Activated naive CD8-positive, alpha-beta T cell treated with anti-CD3 and anti-CD28 coated beads, Interleukin-2, amount 10 ng/mL, durations not matched to agents 7 days and 5 days (primary cell): ENCODE measurements around the gene PICALM. TPM values are rescaled to one million over a fixed set of nuclear protein-coding genes. Genes with fewer than 3 reads are reported as not detected.

Experiments
- ATAC-seq: fragments of 150-1000 bp; cut with Tn5 transposase; one replicate; pipeline ENCODE4 v1.10.0; 2021; ENCODE audit warnings: low read depth, moderate library complexity
- POLR2A ChIA-PET: fragments of 350-600 bp; sonication (Branson Sonifier 250); formaldehyde crosslinking; loops from one replicate; lab custom pipeline; 2021; ENCODE audit warnings: antibody characterized with exemption; lab: Charles Lee
- DNase-seq: peaks from one replicate; pipeline ENCODE4 v3.0.0; 2021
- H3K27ac Mint-ChIP-seq: one replicate; pipeline ENCODE4 v1.8.0; 2022; ENCODE audit warnings: mild to moderate bottlenecking, mixed read lengths
- H3K27me3 Mint-ChIP-seq: one replicate; pipeline ENCODE4 v1.8.0; 2022; ENCODE audit warnings: mild to moderate bottlenecking, moderate library complexity, mixed read lengths
- H3K36me3 Mint-ChIP-seq: one replicate; pipeline ENCODE4 v1.8.0; 2021; ENCODE audit warnings: mild to moderate bottlenecking, mixed read lengths
- H3K4me1 Mint-ChIP-seq: one replicate; pipeline ENCODE4 v1.8.0; 2021; ENCODE audit warnings: mixed read lengths
- H3K4me3 Mint-ChIP-seq: one replicate; pipeline ENCODE4 v1.8.0; 2022; ENCODE audit warnings: mild to moderate bottlenecking, moderate library complexity, mixed read lengths
- H3K9me3 Mint-ChIP-seq: one replicate; pipeline ENCODE4 v1.8.0; 2021; ENCODE audit warnings: mixed read lengths
- total RNA-seq, 2 experiments: library from RNA; stranded (reverse); gene quantifications; one replicate each; pipeline ENCODE4 v1.2.3, GENCODE V29; 2021

PICALM gene
- total RNA-seq, 2 experiments from 2014 or later: 103 to 115 TPM

DNA sequence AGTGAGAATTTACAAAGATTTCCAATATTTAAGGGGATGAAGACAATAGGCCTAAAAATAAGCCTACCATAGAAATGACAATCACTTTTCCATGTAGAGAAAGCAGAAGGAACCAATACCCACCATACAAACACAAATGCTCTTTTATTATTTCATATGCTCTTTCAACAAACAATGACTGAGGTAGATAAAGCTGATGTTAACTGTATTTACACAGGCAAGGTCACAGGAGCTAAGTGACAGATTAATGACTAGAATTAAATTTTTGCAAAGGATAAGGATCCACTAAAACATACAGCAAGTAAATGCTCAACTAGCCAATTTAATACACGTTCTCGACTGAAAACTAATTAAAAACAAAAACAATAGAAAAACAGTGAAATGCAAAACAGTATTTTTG, 34.2 kb downstream of the PICALM start:
- H3K4me3 Mint-ChIP-seq: no peak overlapping the region
- peaks cover 4% of the 10 kb centered on the region for H3K4me1 Mint-ChIP-seq
- no peaks in the 10 kb centered on the region for H3K9me3 Mint-ChIP-seq
- POLR2A ChIA-PET: no interaction called here
- H3K27me3 Mint-ChIP-seq: no peaks in the 10 kb centered on the region
- no peak for DNase-seq
- ATAC-seq: no peak
- no peak overlapping the region for H3K27ac Mint-ChIP-seq
- H3K36me3 Mint-ChIP-seq: no peaks in the 10 kb centered on the region

DNA sequence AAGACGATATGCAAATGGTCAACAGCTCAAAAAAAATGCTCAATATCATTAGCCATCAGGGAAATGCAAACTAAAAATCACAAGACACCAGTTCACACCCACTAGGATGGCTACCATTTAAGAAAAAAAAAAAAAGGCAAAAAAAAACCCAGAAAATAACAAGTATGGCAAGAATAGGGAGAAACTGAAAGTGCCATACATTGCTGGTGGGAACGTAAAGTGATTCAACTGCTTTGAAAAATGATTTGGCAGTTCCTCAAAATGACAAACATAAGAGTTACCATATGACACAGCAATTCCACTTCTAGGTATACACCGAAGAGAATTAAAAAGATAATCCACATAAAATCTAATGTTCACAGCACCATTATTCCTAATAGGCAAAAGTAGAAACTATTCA, 47.5 kb downstream of the PICALM start:
- DNase-seq: no peak
- ATAC-seq: no peak
- Mint-ChIP-seq H3K4me3 (no peak overlapping the region), H3K4me1 (peaks cover 16% of the 10 kb centered on the region), H3K9me3 (no peaks in the 10 kb centered on the region), H3K36me3 (peaks cover 52% of the 10 kb centered on the region), H3K27me3 (no peaks in the 10 kb centered on the region), H3K27ac (no peak overlapping the region)
- POLR2A ChIA-PET: no interaction called here

DNA sequence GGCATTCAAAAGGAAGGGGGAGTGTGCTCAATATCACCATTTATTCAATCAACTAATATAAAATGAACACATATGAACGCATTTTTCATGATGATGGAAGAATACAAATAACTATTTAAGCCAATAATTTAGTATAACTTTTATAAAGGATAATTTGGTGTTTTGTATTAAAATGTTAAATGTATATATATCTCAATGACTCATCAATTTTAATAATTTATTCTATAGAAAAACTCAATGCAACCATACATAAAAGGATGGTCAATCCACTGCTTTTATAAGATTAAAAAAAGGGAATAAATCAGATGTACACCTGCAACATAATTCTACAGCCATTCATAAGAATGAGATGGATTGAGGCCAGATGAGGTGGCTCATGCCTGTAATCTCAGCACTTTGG, 50.6 kb downstream of the PICALM start:
- POLR2A ChIA-PET: no interaction called here
- H3K27ac Mint-ChIP-seq: no peak overlapping the region

DNA sequence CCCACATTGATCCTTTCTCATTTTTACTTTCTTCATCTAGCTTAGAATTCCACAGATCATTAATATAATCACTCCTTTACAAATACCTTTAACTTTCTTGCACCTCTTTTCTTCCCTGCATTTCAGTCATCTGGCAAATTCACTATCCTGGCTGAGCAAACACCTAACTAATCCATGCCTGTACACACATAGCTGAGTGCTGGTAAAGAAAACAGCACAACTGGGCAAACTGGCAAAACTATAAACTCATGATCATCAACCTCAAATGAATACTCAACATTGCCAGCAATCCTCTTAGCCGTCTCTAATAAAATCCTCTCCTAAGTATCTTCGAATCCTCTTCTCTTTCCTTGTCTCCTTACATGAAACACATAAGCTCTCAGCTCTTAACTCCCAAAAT, 52.4 kb downstream of the PICALM start:
- DNase-seq (no peak), ATAC-seq (no peak)
- peaks cover 5% of the 10 kb centered on the region for H3K4me1 Mint-ChIP-seq
- POLR2A ChIA-PET: no interaction called here
- H3K9me3 Mint-ChIP-seq: no peaks in the 10 kb centered on the region
- H3K36me3 Mint-ChIP-seq: peaks cover 31% of the 10 kb centered on the region
- no peaks in the 10 kb centered on the region for H3K27me3 Mint-ChIP-seq
- no peak overlapping the region for H3K4me3 Mint-ChIP-seq
- no peak overlapping the region for H3K27ac Mint-ChIP-seq

More for the DNA sequence above, 50.6 kb downstream of the PICALM start:
- no peaks in the 10 kb centered on the region for H3K9me3 Mint-ChIP-seq
- ATAC-seq: no peak
- no peak overlapping the region for H3K4me3 Mint-ChIP-seq
- H3K36me3 Mint-ChIP-seq: peaks cover 43% of the 10 kb centered on the region
- DNase-seq: no peak
- H3K27me3 Mint-ChIP-seq: no peaks in the 10 kb centered on the region
- H3K4me1 Mint-ChIP-seq: peaks cover 13% of the 10 kb centered on the region

DNA sequence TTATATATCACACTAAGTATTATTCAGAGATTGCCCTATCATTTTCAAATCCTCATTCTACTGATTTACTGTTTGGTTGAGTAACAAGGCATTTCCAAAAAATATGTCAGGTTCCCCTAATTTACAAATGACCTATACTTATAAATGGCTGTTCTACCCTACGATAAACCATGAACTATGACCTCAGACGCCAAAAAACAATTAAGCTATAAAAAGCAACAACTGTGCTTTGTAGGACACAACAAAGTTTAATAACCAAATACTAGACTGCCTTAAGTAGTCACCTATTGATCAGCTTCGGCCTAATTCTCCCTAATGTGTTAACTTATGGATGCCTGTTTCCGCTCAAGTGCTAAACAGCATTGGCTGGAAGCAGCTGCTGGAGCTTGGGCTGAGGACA, 53.2 kb downstream of the PICALM start:
- Mint-ChIP-seq H3K9me3 (no peaks in the 10 kb centered on the region), H3K36me3 (peaks cover 26% of the 10 kb centered on the region), H3K4me1 (peaks cover 5% of the 10 kb centered on the region), H3K4me3 (no peak overlapping the region), H3K27me3 (no peaks in the 10 kb centered on the region), H3K27ac (no peak overlapping the region)
- ATAC-seq (no peak), DNase-seq (no peak)
- POLR2A ChIA-PET: no interaction called here

DNA sequence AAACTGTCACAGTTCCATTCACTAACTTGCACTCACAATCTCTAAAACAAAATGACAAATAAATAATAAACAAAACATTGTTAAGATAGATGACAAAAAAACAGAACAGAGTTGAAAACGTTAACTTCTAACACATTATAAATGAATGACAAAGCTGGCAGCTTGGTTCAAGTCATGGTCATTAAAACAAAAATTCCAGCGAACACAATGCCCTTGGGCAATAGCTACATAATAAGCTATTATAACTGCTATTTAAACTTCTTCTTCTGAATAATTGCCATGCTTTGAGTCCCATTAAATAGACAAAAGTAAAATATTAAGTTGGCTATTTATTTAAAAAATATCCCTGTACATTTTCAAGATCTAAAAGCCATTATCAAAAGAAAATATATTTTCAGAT, 54.7 kb downstream of the PICALM start:
- H3K4me3 Mint-ChIP-seq: no peak overlapping the region
- POLR2A ChIA-PET: no interaction called here
- H3K9me3 Mint-ChIP-seq: no peaks in the 10 kb centered on the region
- peaks cover 5% of the 10 kb centered on the region for H3K4me1 Mint-ChIP-seq
- DNase-seq (no peak), ATAC-seq (no peak)
- no peaks in the 10 kb centered on the region for H3K27me3 Mint-ChIP-seq
- no peak overlapping the region for H3K27ac Mint-ChIP-seq
- peaks cover 27% of the 10 kb centered on the region for H3K36me3 Mint-ChIP-seq

DNA sequence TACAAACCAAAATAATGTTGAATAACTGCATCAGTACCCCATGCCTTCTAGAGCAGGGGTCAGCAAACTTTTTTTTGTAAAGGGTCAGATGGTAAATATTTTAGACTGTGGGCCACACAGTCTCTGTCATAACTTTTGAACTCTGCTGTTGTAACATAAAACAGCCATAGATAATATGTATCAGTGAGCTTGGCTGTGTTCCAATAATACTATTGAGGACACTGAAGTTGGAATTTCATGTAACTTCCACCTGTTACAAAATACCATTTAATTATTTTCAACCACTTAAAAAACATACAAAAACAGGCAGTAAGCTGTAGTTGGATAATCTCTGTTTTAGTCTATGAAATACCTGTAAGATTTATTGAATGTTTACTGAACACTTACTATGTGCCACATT, 55.2 kb downstream of the PICALM start:
- Mint-ChIP-seq H3K36me3 (peaks cover 26% of the 10 kb centered on the region), H3K27me3 (no peaks in the 10 kb centered on the region), H3K4me1 (peaks cover 5% of the 10 kb centered on the region), H3K9me3 (no peaks in the 10 kb centered on the region), H3K4me3 (no peak overlapping the region), H3K27ac (no peak overlapping the region)
- ATAC-seq (no peak), DNase-seq (no peak)
- POLR2A ChIA-PET: no interaction called here

DNA sequence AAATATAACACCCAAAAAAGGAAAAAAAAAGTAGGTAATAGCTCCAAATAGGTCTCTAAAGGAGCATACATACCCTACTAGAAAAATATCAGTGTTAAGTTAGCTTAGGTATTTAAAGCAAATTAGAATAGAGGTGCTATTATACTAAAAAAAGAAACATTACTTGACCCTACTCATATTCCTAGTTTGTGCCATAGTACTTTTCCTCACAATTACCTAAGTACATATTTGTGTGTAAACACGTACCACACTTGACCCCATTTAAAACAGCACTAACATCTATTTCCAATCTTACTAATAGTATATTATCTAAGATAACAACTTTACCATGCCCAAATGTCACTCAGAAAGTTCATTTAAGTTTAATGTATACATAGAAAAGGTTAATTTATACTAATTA, 57.7 kb downstream of the PICALM start:
- peaks cover 32% of the 10 kb centered on the region for H3K36me3 Mint-ChIP-seq
- peaks cover under 1% of the 10 kb centered on the region for H3K4me1 Mint-ChIP-seq
- H3K27me3 Mint-ChIP-seq: no peaks in the 10 kb centered on the region
- H3K4me3 Mint-ChIP-seq: no peak overlapping the region
- no peak for DNase-seq
- no peaks in the 10 kb centered on the region for H3K9me3 Mint-ChIP-seq
- POLR2A ChIA-PET: no interaction called here
- no peak overlapping the region for H3K27ac Mint-ChIP-seq
- no peak for ATAC-seq

DNA sequence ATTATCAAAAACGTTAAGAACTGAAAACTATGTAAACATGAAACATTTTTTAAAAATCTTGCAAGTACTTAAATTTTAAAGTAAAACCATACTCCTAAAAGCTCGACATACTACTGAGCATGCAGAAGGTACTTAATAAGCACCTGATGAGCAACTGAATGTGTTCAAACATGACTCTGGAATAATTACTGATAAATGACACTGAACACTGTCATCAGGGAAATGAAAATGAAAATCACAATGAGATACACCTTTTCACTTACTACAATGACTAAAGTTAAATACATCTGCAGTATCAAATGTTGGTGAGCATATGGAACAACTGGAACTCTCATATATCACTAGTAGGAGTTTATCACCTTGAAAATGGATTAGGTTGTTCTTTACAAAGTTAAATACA, 65.2 kb downstream of the PICALM start:
- H3K4me3 Mint-ChIP-seq: no peak overlapping the region
- H3K27me3 Mint-ChIP-seq: no peaks in the 10 kb centered on the region

DNA sequence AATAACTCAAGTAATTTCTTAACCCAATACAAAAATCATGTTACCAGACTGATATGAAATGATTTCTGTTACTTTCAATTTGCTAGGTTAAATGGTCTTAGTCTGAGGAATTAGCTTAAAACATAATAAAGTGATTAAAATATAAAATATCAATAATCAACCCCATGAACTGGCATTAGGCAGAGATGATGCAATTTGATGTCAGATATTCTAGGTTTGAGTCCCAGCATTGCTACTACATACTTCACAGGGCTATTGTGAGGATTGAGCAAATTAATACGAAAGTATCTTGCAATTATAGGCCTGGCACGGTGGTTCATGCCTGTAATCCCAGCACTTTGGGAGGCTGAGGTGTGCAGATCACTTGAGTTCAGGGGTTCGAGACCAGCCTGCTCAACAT, 66.5 kb downstream of the PICALM start:
- H3K4me3 Mint-ChIP-seq: no peak overlapping the region
- peaks cover 13% of the 10 kb centered on the region for H3K36me3 Mint-ChIP-seq
- no peak for ATAC-seq
- no peaks in the 10 kb centered on the region for H3K27me3 Mint-ChIP-seq
- no peak for DNase-seq
- H3K4me1 Mint-ChIP-seq: no peaks in the 10 kb centered on the region
- POLR2A ChIA-PET: no interaction called here
- no peaks in the 10 kb centered on the region for H3K9me3 Mint-ChIP-seq
- H3K27ac Mint-ChIP-seq: no peak overlapping the region

More for the DNA sequence above, 65.2 kb downstream of the PICALM start:
- H3K36me3 Mint-ChIP-seq: peaks cover 17% of the 10 kb centered on the region
- POLR2A ChIA-PET: no interaction called here
- no peak for DNase-seq
- H3K9me3 Mint-ChIP-seq: no peaks in the 10 kb centered on the region
- H3K4me1 Mint-ChIP-seq: no peaks in the 10 kb centered on the region
- H3K27ac Mint-ChIP-seq: no peak overlapping the region
- ATAC-seq: no peak

DNA sequence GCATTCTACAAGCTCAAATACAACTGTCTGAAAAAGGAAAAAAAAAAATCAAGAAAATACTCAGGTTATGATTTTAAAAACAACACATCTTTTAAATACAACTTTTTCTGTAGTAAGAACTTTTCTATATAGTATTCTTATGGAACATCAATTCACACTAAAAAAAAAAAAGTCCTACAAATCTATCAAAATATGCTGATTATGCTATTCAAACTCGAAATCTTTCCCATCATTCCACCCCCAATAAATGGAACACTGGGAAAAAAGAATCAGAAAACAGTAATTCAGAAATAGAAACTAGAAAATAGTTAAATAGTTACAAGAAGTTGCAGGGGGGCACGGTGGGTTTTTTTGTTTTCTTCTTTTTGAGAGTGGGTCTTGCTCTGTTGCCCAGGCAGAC, 77.4 kb downstream of the PICALM start:
- ATAC-seq: no peak
- Mint-ChIP-seq H3K4me3 (no peak overlapping the region), H3K27me3 (no peaks in the 10 kb centered on the region), H3K36me3 (peaks cover 20% of the 10 kb centered on the region), H3K4me1 (peaks cover 4% of the 10 kb centered on the region), H3K27ac (no peak overlapping the region), H3K9me3 (no peaks in the 10 kb centered on the region)
- POLR2A ChIA-PET: no interaction called here
- no peak for DNase-seq

DNA sequence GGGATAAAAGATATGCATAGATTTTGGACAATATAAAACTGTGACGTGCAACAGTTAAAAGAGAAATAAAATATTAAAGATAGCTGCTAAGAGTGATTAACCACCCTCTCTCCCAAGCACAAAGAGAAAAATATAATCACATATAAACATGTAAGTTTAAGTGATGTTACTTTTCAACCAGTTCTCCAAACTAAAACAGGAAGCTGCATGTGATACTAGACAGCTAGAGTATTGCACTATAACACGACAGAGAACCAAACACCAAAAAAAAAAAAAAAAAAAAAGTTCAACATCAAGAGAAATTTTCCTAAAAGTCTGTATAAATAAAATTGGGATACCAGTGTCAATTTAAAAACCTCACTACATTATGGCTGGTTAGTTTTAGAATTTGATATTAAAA, 79.1 kb downstream of the PICALM start:
- Mint-ChIP-seq H3K4me3 (no peak overlapping the region), H3K4me1 (peaks cover 4% of the 10 kb centered on the region), H3K27ac (no peak overlapping the region), H3K27me3 (no peaks in the 10 kb centered on the region), H3K36me3 (peaks cover 21% of the 10 kb centered on the region), H3K9me3 (no peaks in the 10 kb centered on the region)
- POLR2A ChIA-PET: no interaction called here
- DNase-seq: no peak
- no peak for ATAC-seq

DNA sequence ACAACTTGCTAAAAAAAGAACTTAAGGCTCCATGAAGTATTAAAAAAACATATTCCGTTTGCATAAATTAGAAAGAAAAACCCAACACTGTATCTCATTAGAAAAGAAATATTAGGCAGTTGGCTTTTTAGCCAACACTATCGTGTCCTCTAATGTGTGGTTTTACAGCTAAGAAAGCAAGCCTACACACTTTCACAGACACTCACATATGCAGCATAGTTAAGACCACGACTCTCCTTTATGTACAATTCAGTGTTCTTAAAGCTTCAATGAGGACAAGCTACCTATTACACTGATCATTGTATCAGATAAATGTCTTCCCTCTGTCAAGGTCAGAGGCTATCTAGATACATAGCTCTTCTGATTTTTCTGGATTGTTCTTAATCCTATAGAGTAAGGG, 80.1 kb downstream of the PICALM start:
- no peak for DNase-seq
- Mint-ChIP-seq H3K36me3 (peaks cover 24% of the 10 kb centered on the region), H3K27me3 (no peaks in the 10 kb centered on the region), H3K27ac (no peak overlapping the region), H3K4me1 (peaks cover 6% of the 10 kb centered on the region), H3K4me3 (no peak overlapping the region), H3K9me3 (no peaks in the 10 kb centered on the region)
- POLR2A ChIA-PET: no interaction called here
- ATAC-seq: no peak

DNA sequence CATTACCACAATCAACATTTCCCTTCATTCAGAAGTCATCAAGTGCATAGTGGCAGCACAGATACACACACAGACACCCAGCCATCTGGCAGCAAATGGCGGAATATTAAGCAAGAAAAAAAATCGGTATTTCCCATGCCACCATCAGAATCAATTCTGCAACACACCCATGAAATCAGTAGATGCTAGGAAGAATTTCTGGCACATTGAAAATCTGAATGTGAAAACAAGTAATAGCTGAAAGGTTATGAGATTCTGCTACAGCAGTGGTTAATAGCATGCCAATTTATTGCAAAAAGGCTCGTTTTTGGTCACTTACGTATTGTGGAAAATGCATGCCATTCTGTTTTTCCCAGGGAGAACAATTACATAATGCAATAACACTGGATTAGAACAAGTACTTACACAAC, 91.1 kb downstream of the PICALM start:
- H3K27me3 Mint-ChIP-seq: no peaks in the 10 kb centered on the region
- no peak for ATAC-seq
- H3K4me1 Mint-ChIP-seq: peaks cover 4% of the 10 kb centered on the region
- H3K36me3 Mint-ChIP-seq: peaks cover 31% of the 10 kb centered on the region
- DNase-seq: no peak
- H3K4me3 Mint-ChIP-seq: no peak overlapping the region
- POLR2A ChIA-PET: no interaction called here
- H3K9me3 Mint-ChIP-seq: peaks cover 2% of the 10 kb centered on the region
- H3K27ac Mint-ChIP-seq: no peak overlapping the region

DNA sequence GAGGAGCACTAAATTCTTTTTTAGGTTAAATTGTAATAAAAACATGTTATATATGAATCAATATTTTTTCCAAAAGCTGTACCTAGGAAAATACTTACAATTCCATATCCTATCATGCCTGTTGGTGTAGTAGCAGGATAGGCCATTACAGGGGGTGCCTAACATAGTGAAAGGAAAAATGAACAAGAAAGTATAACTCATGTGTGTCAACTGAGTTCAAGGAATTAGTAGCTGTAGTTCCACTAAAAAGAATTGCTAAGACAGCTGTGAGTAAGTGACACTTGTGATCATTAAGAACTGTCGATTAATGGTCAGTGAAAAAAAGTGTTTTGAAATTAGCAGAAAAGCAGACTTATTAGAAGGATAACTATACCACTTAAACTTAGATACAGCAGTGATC, 92.4 kb downstream of the PICALM start:
- Mint-ChIP-seq H3K4me3 (no peak overlapping the region), H3K36me3 (peaks cover 31% of the 10 kb centered on the region), H3K4me1 (peaks cover 4% of the 10 kb centered on the region), H3K27me3 (no peaks in the 10 kb centered on the region), H3K27ac (no peak overlapping the region), H3K9me3 (peaks cover 2% of the 10 kb centered on the region)
- POLR2A ChIA-PET: no interaction called here
- ATAC-seq (no peak), DNase-seq (no peak)
